ENCODE data around the gene TEP1.

The TEP1 gene

GRCh38 chr14:20333494-20333841 is 79.8 kb downstream of the TEP1 start:
- no peak for DNase-seq

DNA sequence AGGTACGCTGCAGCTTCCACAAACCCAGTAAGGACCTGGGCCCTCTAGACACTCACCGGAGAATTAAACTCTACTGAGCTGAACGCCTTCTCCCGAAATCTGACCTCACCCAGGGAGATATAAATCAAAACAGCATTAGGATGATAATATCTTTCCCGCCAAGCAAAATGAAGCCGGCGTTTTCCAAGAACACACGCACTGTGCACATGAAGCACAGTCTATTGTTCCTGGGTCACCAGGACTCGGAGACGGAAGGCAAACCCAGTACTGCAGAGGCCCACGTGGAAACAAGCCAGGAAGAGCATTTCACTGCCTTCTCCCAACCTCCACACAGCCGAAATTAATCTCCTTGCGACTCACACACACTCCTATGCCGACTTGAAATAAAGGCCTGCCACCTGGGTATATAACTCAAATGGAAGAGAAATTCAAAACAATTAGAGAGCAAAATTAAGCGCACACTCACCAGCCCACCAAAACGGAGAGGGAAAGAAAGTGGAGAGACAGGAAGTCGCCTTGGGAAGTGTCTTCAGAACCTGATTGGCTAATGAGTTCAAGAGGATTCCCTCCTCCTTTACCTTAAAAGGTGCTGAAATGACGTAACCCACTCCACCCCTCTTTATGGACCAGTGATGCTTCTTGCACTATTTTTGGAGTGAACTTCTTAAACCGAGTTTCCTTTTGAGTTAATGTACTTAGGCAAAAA is 80.4 kb downstream of the TEP1 start, which contains the start of gene CCNB1IP1:
Gene CCNB1IP1, minus strand, starts transcription at position 492 of the 706 bp plus-strand sequence. CDS start 16,756 bp downstream, outside the sequence.
- DNase-seq = peak; percentile 58

GRCh38 chr14:20332431-20332787 is 80.9 kb downstream of the TEP1 start:
- no peak for DNase-seq

DNA sequence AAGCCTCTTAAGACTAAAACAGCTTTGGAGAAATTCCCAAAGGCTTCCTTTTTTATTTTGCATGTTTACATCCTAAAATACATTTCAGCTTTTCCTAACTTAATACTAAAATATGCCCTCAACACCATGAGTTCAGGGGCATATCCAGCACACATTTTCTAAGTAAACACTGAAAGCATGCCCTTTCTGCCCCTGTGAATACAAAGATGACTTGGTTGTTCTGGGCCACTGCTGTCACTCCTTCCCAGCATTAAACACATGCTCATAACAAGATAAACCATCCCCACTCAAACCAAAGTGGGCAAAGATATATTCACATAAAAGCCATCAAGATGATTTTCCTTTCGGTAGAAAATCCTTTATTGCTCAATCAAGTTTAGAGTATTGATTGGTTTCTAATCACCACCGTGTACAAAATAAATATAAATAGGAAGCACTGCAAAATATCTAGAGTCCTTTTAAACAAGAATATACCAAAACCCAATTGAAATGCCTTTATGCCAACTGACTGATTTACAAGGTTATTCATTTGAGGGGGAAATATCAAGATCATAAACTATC is 82.2 kb downstream of the TEP1 start:
- DNase-seq = no peak

DNA sequence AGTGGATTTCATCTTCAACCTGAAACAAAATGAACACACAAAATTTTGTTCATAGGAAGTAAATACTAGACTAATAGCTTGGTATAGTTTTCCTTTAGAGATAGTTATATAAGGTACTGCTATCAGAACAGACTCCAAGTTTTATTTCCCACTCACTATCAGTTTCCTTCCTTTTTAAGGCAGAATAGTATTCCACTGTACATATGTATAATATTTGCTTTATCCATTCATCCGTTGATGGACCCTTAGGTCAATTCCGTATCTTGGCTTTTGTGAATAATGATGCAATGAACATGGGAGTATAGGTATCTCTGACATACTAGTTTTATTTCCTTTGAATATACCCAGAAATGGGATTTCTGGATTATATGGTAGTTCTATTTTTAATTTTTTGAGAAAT is 83.9 kb downstream of the TEP1 start:
- no peak for DNase-seq

- DNase-seq = no peak
Measured at GRCh38 chr14:20328705-20329104, 84.6 kb downstream of the TEP1 start.

GRCh38 chr14:20327005-20327869 is 86.1 kb downstream of the TEP1 start:
- no peak for DNase-seq

DNA sequence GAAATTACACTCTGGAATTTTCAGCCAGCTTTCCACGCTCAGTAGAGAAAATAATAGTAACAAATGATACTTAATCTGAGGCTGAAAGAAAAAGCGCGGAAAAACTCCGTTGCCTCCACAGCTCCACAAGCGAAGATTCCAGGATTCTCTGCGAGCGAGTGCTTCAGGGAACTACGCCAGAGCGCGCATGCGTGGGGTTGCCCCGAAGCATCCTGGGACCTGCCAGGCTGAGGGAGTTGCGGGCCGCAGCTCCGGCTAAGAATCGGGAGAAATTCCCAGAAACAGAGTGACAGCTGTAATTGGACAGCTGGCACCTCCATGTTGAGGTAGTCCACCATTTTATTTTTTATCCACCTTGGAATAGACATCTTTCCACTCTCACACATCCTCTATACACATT is 95.6 kb downstream of the TEP1 start:
- DNase-seq = no peak
